Transverse colon (tissue), 4 donors: Measurements from ENCODE around the gene MAGI2. TPM values are rescaled to one million over a fixed set of nuclear protein-coding genes. Genes with fewer than 3 reads are reported as not detected.

Source experiments
- DNase-seq: peaks from one replicate; pipeline ENCODE4 v3.0.0-alpha.2; 2019
- H3K27ac ChIP-seq, 4 donors: fragments of 200-600 bp; sonication (generic); 2 replicates each; pipeline ENCODE4 v1.5.1; 2016 to 2018; ENCODE audit warnings: inconsistent platforms in 4 of 4
- H3K27me3 ChIP-seq: fragments of 200-600 bp; sonication (generic); 2 replicates; pipeline ENCODE4 v1.5.1; 2017; ENCODE audit warnings: inconsistent platforms
- H3K36me3 ChIP-seq, 4 donors: fragments of 200-600 bp; sonication (generic); 2 replicates each; pipeline ENCODE4 v1.5.1; 2017 to 2019; ENCODE audit warnings: inconsistent platforms in 4 of 4
- H3K4me1 ChIP-seq, 4 donors: fragments of 200-600 bp; sonication (generic); 2 replicates each; pipeline ENCODE4 v1.5.1; 2017 to 2020; ENCODE audit warnings: inconsistent platforms in 4 of 4
- H3K4me3 ChIP-seq, 4 donors: fragments of 200-600 bp; sonication (generic); 1 replicate in 1 of 4; 2 replicates in 3 of 4; pipeline versions ENCODE4 v1.5.1 to v1.6.1; 2017 to 2019; ENCODE audit warnings: inconsistent platforms in 4 of 4
- H3K9me3 ChIP-seq, 2 donors: fragments of 200-600 bp; sonication (generic); 2 replicates each; pipeline ENCODE4 v1.5.1; 2017 to 2019; ENCODE audit warnings: inconsistent platforms in 2 of 2
- CTCF ChIP-seq, 5 experiments: fragments of 200-600 bp in 3 of 5; fragments of 450-650 bp in 2 of 5; sonication (generic) in 3 of 5; IDR thresholded peaks; 1 replicate in 2 of 5; 2 replicates in 3 of 5; pipeline ENCODE4 v1.5.1; 2016 to 2017; ENCODE audit warnings: antibody characterized with exemption in 5 of 5, inconsistent platforms in 3 of 5, mild to moderate bottlenecking in 2 of 5, moderate library complexity in 1 of 5
- EP300 ChIP-seq: sonication (generic); formaldehyde crosslinking; IDR thresholded peaks from one replicate; pipeline ENCODE4 v1.6.1; 2017; ENCODE audit warnings: antibody characterized with exemption, low read depth
- POLR2A ChIP-seq: fragments of 450-650 bp; IDR thresholded peaks from one replicate; pipeline ENCODE4 v1.6.1; 2016; ENCODE audit warnings: antibody characterized with exemption, mild to moderate bottlenecking, moderate library complexity
- POLR2AphosphoS5 ChIP-seq, 3 donors: sonication (generic); formaldehyde crosslinking; IDR thresholded peaks; one replicate each; pipeline ENCODE4 v1.6.1; 2016; ENCODE audit warnings: antibody characterized with exemption in 3 of 3
- WGBS, 2 donors: methylation state at CpG; one replicate each; pipeline ENCODE4 v1.1.5; 2018; ENCODE audit warnings: low coverage in 1 of 2; 5-methylcytosine and 5-hydroxymethylcytosine counted together
- in situ Hi-C, 4 donors: fragments of 200-750 bp; cut with MboI; loops; one replicate each; pipeline versions ENCODE4 v1.15.0 to v1.15.1; 2017; ENCODE audit warnings: low sequenced_read_pairs in 3 of 4, low pct_ligation_motif_present in 1 of 4, low pct_unique_long_range_greater_than_20kb in 1 of 4
- intact Hi-C: fragments of 100-400 bp; cut with DNase I; formaldehyde crosslinking; loops from one replicate; pipeline ENCODE4 v1.15.1; 2023; ENCODE audit warnings: low total_unique reads
- total RNA-seq, 4 donors: library from RNA; depleted of rRNA; stranded (reverse); fragments of >200 nt; gene quantifications; one replicate each; pipeline ENCODE4 v1.1.0, GENCODE V29; 2016

MAGI2 gene
- total RNA-seq, 4 donors from 2014 or later = 1.6 to 9.7 (median 4.1) TPM

GRCh38 chr7:79361214-79361613 lies 92.3 kb downstream of the MAGI2 start:
- TF ChIP-seq EP300 = no peak
- TF ChIP-seq POLR2AphosphoS5 (IDR thresholded peaks at IDR 0.05) = no peak
- TF ChIP-seq CTCF (IDR thresholded peaks at IDR 0.05) = no peak
- no peak for TF ChIP-seq POLR2A
- no peak for DNase-seq
- 35 to 80% methylated on average over 1 to 2 of the region's 2 CpGs for WGBS, 2 donors
- in situ Hi-C loops = no loop called here
- H3K4me1 ChIP-seq = no peaks in the 10 kb centered on the region
- H3K27ac ChIP-seq = no peak overlapping the region
- H3K36me3 ChIP-seq = no peaks in the 10 kb centered on the region
- H3K9me3 ChIP-seq = no peaks in the 10 kb centered on the region
- no peaks in the 10 kb centered on the region for H3K27me3 ChIP-seq
- no peak overlapping the region for H3K4me3 ChIP-seq
- intact Hi-C loops = no loop called here

- no peaks in the 10 kb centered on the region for H3K9me3 ChIP-seq
- H3K4me3 ChIP-seq = no peak overlapping the region
- no peak overlapping the region for H3K27ac ChIP-seq
- DNase-seq = no peak
- intact Hi-C loops = no loop called here
- H3K27me3 ChIP-seq = no peaks in the 10 kb centered on the region
- TF ChIP-seq POLR2A (no peak), EP300 (no peak), CTCF (IDR thresholded peaks at IDR 0.05) (no peak), POLR2AphosphoS5 (IDR thresholded peaks at IDR 0.05) (no peak)
- in situ Hi-C loops = no loop called here
- WGBS, 2 donors = 88 to 90% methylated on average over 1 of the region's 1 CpG
- no peaks in the 10 kb centered on the region for H3K36me3 ChIP-seq
- H3K4me1 ChIP-seq = no peaks in the 10 kb centered on the region
Measured at GRCh38 chr7:79359827-79360226, 93.6 kb downstream of the MAGI2 start.

- Histone ChIP-seq H3K9me3 (no peaks in the 10 kb centered on the region), H3K27ac (no peak overlapping the region), H3K27me3 (no peaks in the 10 kb centered on the region), H3K36me3 (no peaks in the 10 kb centered on the region), H3K4me3 (no peak overlapping the region), H3K4me1 (no peaks in the 10 kb centered on the region)
- 74 to 80% methylated on average over 1 of the region's 1 CpG for WGBS, 2 donors
- no peak for DNase-seq
- intact Hi-C loops (no loop called here), in situ Hi-C loops (no loop called here)
- TF ChIP-seq POLR2AphosphoS5 (IDR thresholded peaks at IDR 0.05) (no peak), EP300 (no peak), CTCF (IDR thresholded peaks at IDR 0.05) (no peak), POLR2A (no peak)
Measured at GRCh38 chr7:79357101-79357500, 96.4 kb downstream of the MAGI2 start.

- DNase-seq = no peak
- intact Hi-C loops = no loop called here
- H3K27me3 ChIP-seq = no peaks in the 10 kb centered on the region
- H3K4me3 ChIP-seq = no peak overlapping the region
- H3K9me3 ChIP-seq = no peaks in the 10 kb centered on the region
- TF ChIP-seq POLR2AphosphoS5 (IDR thresholded peaks at IDR 0.05) = no peak
- no peak for TF ChIP-seq CTCF (IDR thresholded peaks at IDR 0.05)
- no peak for TF ChIP-seq EP300
- TF ChIP-seq POLR2A = no peak
- H3K36me3 ChIP-seq = no peaks in the 10 kb centered on the region
- no peaks in the 10 kb centered on the region for H3K4me1 ChIP-seq
- in situ Hi-C loops = no loop called here
- 83 to 100% methylated on average over 1 to 2 of the region's 2 CpGs for WGBS, 2 donors
- H3K27ac ChIP-seq = no peak overlapping the region
Measured at GRCh38 chr7:79353720-79354468, 99.6 kb downstream of the MAGI2 start.
